C4-2B (cell line): ENCODE data around the gene AUTS2.
"Not testable (repeated sequence)": the region's sequence is repeated elsewhere in the genome, so short reads cannot be mapped to it uniquely, and the experiment has no call there.

Experiments used
- H3K27ac ChIP-seq: fragments of 450-650 bp; 2 replicates; pipeline ENCODE4 v1.5.1; 2017
- ZFX ChIP-seq: fragments of 450-650 bp; IDR thresholded peaks from 2 replicates; pipeline ENCODE4 v1.6.1; 2017
- TF ChIP-seq, protein P1 (sequence below): fragments of 450-650 bp; conservative IDR thresholded peaks from 2 replicates; pipeline ENCODE4 v1.5.1; 2017; ENCODE audit warnings: mild to moderate bottlenecking

The AUTS2 gene

DNA sequence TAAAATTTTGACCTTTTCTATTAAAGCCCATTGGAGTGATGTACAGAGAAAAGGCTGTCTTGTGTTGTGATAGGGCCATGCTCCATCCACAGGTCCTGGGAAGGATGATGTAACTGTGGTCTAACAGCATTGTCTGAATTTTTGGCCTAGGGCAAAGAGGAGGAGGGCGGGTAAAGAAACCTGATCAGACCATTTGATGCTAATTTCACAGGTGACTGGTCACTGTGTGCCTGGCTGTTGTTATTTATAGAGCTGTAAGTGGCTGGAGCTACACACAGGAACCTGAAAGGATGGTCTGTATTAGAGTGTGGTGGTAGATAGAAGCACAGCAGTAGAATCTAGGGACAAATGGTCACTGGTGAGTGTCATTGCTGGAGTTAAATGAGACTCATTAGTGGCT, 182.1 kb downstream of the AUTS2 start:
- H3K27ac ChIP-seq: no peak overlapping the region
- TF ChIP-seq, protein P1, sequence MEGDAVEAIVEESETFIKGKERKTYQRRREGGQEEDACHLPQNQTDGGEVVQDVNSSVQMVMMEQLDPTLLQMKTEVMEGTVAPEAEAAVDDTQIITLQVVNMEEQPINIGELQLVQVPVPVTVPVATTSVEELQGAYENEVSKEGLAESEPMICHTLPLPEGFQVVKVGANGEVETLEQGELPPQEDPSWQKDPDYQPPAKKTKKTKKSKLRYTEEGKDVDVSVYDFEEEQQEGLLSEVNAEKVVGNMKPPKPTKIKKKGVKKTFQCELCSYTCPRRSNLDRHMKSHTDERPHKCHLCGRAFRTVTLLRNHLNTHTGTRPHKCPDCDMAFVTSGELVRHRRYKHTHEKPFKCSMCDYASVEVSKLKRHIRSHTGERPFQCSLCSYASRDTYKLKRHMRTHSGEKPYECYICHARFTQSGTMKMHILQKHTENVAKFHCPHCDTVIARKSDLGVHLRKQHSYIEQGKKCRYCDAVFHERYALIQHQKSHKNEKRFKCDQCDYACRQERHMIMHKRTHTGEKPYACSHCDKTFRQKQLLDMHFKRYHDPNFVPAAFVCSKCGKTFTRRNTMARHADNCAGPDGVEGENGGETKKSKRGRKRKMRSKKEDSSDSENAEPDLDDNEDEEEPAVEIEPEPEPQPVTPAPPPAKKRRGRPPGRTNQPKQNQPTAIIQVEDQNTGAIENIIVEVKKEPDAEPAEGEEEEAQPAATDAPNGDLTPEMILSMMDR: no peak
- no peak for TF ChIP-seq ZFX

DNA sequence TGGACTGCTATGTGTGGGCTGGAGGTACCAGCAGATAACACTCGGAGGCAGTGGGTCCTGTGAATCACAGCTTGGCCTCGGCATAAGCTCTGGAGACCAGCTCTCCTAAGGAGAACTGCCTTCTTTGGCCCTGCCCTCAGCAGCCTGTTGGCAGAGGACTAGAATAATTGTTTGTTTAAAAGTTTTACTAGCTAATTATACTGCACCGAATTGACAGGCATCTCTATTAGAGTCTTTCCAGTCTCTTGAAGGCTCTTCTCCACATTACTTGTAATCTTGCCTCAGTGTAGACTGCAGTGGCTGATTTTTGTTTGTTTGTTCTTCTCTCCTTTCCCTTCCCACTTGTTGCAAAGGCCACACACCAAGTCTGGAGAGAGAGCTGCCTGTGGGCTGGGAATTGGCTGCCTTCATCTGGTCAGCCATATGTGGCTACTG, 183.2 kb downstream of the AUTS2 start:
- H3K27ac ChIP-seq: no peak overlapping the region
- TF ChIP-seq, protein P1: no peak
- TF ChIP-seq ZFX: no peak

DNA sequence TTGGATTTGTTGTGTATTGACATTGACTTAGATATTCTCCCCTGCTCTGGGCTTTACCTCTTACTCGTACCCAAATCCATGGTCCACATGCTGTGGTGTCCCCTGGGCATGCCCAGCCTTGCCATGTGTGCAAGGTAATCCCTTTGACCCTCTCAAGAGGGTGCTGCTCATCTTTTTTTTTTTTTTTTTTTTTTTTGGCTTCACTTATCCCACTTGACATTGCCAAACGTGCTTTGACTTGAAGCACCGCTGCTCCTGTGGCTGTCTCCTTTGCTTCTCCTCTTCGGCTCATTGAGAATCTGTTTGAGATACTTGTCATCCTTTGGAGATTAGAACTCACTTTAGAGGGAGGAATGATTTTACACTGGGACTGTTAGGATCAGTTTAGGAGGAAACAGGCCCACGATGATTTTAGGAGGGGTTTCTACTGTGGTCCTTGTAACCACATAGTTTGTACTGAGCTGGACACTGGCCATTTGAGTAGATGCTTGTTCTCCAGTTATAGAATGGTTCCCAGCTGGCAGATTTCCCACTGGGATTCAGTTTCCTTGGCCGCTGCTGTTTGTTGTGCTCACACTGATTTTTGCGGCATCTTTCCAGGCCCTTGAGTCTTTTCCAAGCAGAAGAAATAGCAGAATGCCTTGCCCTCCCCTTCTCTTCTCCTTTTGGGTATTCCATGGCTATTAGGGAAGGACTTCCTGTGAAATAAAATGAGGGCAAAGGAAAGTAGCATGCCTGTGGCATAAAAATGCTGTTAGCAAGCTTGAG, 184.8 kb downstream of the AUTS2 start:
- no peak overlapping the region for H3K27ac ChIP-seq
- TF ChIP-seq ZFX: no peak

DNA sequence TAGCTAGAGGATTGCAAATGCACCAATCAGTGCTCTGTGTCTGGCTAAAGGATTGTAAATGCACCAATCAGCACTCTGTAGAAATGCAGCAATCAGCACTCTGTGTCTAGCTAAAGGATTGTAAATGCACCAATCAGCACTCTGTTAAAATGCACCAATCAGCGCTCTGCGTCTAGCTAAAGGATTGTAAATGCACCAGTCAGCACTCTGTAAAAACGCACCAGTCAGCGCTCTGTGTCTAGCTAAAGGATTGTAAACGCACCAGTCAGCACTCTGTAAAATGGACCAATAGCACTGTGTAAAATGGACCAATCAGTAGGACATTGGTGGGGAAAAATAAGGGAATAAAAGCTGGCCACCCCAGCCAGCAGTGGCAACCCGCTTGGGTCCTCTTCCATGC, 187.9 kb downstream of the AUTS2 start:
- not testable (repeated sequence) for H3K27ac ChIP-seq

DNA sequence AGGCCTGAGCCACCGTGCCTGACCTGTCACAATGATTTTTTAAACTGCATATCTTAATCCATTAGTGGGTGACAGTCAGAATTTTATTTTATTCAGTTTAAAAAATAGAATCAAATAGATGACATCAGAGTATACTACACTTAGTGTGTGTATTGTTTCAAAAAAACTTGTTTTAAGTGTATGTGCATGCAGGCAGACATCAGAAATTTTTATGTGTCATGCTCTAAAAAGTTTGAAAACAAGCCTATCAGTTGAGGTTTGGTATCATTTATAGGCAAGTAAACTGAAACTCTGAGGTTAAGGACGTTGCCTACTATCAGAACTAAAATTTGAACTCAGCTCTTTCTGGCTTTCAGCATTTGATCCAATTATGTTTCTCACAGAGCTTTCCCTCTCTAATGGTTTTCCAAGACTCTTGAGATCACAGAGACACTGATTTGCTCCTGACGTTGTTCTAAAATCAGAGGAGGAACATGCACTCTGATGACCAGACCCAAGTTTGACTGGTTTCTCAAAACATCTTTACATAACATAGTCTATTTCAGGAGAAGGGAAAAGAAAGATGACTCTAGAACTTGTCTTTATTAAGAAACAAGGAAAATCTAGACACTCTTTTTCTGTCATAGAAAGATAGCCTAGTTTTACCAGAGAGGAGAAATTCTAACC, 188.6 kb downstream of the AUTS2 start:
- no peak overlapping the region for H3K27ac ChIP-seq
- no peak for TF ChIP-seq ZFX
- TF ChIP-seq, protein P1: no peak

DNA sequence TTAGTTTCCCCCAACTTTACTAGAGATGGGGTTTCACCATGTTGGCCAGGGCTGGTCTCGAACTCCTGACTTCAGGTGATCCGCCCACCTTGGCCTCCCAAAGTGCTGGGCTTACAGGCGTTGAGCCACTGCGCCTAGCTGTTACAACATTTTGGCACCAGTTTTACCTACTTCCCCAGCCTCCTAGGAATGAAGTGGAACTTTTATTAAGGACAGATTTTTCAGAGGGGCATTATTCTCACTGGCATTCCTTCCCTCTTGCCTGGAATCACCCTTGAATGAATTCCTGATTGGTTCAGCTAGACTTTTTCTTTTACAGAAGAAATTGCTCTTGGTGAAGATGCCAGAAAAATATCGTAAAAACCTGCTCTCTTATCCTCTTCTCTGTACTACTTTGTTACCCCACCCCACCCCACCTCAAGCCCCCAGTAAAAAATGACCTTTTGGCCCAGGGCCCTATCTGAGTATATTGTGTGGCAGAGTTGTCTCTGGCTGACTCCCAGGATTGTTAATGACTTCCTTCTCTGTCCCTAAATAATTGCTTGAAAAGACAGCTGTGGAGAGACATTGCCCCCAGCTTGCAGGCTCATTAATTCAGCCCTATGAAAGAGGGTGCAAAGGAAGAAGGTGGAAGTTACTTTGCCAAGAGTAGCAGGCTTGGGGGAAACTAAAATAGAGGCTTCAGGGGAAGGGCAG, 189.6 kb downstream of the AUTS2 start:
- TF ChIP-seq, protein P1: no peak
- TF ChIP-seq ZFX: no peak
- no peak overlapping the region for H3K27ac ChIP-seq

DNA sequence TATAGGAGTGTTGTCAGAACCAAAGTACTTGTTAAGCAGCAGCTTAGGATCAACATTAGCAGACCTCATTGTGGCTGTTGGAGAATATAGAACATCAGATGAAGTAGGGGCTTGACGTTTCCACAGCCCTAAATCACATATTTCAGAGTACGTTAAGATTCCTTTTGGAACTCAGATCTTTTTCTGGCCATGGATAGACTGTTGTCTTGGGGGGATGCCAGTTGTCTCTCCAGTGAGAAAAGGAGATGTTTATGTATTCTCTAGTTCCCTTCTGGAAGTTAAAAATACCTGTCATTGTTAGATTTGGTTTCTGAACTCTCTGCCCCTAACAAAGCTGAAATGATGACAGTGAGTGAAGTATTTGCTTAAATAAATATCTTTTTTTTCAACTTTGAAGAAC, 191.3 kb downstream of the AUTS2 start:
- H3K27ac ChIP-seq: no peak overlapping the region
- TF ChIP-seq, protein P1: no peak
- no peak for TF ChIP-seq ZFX

DNA sequence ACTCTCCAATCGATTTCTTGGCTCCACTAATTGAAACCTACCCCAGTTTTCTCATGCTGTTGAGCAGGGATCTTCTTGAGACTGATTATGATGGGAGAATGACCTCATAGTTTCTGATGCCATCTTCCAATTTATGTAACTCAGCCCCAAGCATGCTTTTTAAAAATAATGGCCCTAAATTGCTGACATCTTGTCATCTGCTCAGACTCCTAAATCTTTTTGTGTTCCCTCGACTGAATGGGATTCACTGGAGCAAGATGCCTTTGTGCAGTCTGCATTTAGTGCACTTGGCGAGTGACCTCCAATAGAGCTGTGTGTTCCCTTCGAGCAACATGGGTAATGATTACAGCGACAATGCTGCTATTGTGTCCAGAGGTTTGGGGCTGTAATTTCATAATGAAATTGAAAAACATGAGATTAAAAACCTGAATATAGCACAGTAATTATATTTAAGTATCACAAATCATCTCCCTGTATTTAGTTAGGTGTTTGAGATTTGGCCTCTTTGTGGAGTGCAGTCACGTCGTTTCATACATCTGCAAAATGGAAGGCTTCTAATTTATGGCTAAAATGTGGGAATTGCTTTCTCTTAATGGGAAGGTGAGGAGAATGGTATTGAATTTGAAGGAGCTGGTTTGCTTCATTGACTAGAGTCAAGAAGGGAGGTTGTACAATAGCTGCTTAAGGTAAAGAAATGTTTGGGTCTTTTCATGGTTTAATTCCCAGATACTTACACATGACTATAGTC, 192.9 kb downstream of the AUTS2 start:
- H3K27ac ChIP-seq: no peak overlapping the region
- no peak for TF ChIP-seq ZFX
- TF ChIP-seq, protein P1: no peak
